HL-60/S4 (cell line): ENCODE data around the gene WDR89.
"Not testable (repeated sequence)": the region's sequence is repeated elsewhere in the genome, so short reads cannot be mapped to it uniquely, and the experiment has no call there.

Source experiments
- in situ Hi-C: fragments of 300-500 bp; cut with MboI; formaldehyde crosslinking; loops from 2 replicates; pipeline ENCODE4 v1.14.3; 2022; ENCODE audit warnings: low sequenced_read_pairs

The WDR89 gene, protein sequence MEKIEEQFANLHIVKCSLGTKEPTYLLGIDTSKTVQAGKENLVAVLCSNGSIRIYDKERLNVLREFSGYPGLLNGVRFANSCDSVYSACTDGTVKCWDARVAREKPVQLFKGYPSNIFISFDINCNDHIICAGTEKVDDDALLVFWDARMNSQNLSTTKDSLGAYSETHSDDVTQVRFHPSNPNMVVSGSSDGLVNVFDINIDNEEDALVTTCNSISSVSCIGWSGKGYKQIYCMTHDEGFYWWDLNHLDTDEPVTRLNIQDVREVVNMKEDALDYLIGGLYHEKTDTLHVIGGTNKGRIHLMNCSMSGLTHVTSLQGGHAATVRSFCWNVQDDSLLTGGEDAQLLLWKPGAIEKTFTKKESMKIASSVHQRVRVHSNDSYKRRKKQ

DNA sequence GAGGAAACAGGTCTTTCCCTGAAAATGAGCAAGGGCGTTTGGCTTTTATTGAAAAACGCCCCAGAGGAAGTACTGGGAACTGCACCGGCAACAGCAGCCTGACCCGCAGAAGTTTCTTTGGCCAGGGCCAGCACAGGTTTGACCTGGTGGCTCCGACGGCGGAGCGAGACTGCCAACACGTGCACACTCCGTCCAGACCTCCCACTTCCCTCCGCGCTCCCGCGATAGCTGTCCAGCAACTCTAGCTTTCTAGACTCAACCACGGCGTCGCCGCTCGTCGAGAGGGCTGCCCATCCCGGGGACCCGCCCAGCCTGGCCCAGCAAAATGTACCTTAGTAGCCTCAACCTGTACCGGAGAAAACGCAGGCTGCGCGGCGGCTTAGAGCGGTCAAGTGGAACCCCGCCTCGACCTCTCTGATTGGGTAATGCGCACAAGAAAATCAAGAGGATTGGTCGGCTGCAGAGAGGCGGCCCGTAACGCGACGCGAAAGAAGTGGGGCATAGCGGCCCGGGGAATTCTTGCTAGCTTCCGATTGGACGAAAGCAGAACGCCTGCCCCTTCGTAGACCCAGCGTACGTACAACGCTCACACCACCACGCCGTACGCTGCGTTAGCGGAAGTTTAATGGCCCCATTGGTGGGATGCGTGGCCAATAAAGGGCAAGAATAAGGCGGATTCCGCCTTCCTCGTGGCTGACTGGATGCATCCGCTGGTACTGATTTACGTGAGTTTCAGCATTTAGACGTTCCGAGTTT is at the start of gene WDR89:
Gene WDR89, minus strand, starts transcription at position 399 of the 756 bp plus-strand sequence. CDS start 41,929 bp downstream, outside the sequence.
- in situ Hi-C loops, result no loop called here

- in situ Hi-C loops, result no loop called here
These were observed 47.5 kb upstream of the WDR89 start for GRCh38 chr14:63689132-63689531.

GRCh38 chr14:63686926-63687325 is 45.3 kb upstream of the WDR89 start:
- in situ Hi-C loops, result no loop called here

GRCh38 chr14:63685401-63685800 is 43.7 kb upstream of the WDR89 start:
- in situ Hi-C loops, result no loop called here

GRCh38 chr14:63682727-63683593 is 41.3 kb upstream of the WDR89 start:
- in situ Hi-C loops, result no loop called here

DNA sequence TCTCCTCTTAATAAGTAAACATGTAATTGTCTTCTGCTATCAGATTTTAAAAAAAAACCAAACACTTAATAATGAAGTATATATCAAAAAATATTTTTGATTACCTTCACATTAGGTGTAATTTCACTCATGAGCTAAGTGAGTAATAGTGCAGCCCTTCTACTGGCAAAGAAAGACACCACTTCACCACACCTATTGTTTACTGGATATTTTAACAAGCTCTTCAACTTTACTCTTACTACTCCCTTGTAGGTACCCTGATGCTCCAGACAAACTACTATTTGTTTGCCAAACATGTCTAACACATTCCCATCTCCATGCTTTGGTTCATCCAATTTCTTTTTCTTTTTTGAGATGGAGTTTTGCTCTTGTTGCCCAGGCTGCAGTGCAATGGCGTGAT is 36.9 kb upstream of the WDR89 start:
- in situ Hi-C loops, result no loop called here

GRCh38 chr14:63677891-63678379 is 36.3 kb upstream of the WDR89 start:
- in situ Hi-C loops, result no loop called here

GRCh38 chr14:63676615-63677014 is 34.9 kb upstream of the WDR89 start:
- in situ Hi-C loops, result no loop called here

GRCh38 chr14:63673886-63674497 is 32.3 kb upstream of the WDR89 start:
- in situ Hi-C loops, result no loop called here

GRCh38 chr14:63673255-63673654 is 31.6 kb upstream of the WDR89 start:
- in situ Hi-C loops, result no loop called here

DNA sequence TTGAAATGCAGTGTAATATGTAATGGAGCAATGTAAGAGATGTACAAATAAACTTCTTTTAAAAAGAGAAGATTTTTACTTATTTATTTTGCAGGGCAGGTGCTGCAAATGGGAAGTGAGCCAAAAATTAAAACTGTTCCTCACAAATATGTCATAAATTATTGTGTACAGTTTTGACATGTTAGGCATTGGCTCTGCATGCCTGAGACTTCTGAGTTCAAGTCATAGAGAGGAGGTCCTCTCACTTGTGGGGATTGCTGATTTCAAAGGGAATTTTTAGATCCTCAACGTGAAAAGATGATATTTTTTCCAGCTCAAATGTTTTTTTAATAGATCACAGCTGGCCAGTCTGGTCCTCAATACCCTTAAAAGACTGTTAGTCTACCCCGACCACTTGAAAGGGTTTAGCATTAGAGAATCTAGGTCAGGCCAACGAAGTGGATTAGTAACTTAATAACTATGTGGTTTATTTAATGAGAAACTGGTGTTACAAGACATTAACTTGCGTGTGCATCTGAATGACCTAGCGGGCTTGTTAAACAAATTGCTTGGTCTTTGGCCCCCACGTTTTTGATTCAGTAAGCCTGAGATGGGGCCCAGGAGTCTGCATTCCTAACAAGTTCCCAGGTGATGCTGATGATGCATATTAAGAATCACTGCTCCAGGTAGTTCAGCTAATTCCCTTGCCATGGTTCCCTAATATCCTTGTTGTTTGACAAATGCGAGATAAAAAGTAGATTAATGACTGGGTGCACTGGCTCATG is 30.9 kb upstream of the WDR89 start:
- in situ Hi-C loops, result no loop called here

- in situ Hi-C loops, result no loop called here
These were observed 30.3 kb upstream of the WDR89 start for GRCh38 chr14:63671987-63672386.

GRCh38 chr14:63670692-63671091 is 29.0 kb upstream of the WDR89 start:
- in situ Hi-C loops, result no loop called here

GRCh38 chr14:63666335-63666734 is 24.7 kb upstream of the WDR89 start:
- in situ Hi-C loops, result no loop called here

GRCh38 chr14:63663428-63664341 is 22.0 kb upstream of the WDR89 start:
- in situ Hi-C loops, result no loop called here

DNA sequence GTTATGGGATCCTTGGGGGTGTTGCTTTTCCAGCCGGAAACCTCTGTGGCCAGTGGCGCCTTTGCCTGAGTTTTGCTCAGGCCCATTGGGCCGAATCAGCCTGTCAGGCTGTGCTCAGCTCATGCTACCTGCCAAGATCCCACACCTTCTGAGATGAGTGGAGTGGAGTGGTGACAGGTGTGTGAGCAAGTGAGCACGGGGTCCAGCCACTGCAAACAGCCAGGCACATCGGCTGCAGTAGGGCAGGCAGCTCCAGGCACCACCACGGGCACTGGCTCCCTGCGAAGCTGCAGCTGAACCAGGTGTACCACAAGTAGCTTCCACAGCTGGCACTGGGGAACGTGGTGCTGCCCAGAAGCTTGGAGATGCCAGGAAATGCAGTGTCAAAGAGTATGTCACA is 21.1 kb upstream of the WDR89 start:
- in situ Hi-C loops, result no loop called here

- in situ Hi-C loops, result not testable (repeated sequence)
These were observed 20.2 kb upstream of the WDR89 start for GRCh38 chr14:63661881-63662280.

- in situ Hi-C loops, result no loop called here
These were observed 18.1 kb upstream of the WDR89 start for GRCh38 chr14:63659726-63660125.

DNA sequence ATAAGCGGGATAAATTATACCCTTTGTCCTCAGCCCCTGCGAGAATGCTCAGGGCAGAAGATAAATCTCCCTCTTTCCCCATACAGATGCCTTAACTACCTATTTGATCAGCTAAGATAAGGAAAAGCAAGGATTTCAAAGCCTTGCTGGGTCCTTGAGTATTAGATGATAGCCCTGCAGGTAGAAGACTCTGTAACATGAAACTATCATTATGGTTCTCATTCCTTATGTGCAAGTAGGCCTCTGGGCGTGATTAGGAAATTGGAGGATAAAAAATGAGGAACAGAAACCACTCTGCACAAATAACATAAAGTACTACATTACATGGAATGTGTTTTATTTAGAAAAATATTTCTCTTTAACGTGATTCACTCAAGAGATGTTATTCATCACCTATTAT is 14.5 kb upstream of the WDR89 start:
- in situ Hi-C loops, result no loop called here
